H1 (cell line): Measurements from ENCODE around the gene DHX58. TPM values are rescaled to one million over a fixed set of nuclear protein-coding genes. Genes with fewer than 3 reads are reported as not detected.

ENCODE experiments used
- CTCF ChIA-PET: fragments of 300-600 bp; sonication (Branson Sonifier 250); formaldehyde crosslinking; loops from one replicate; lab custom pipeline; 2021; ENCODE audit not compliant: partially characterized antibody; lab: Charles Lee
- POLR2A ChIA-PET: fragments of 300-600 bp; sonication (Branson Sonifier 250); formaldehyde crosslinking; loops from one replicate; lab custom pipeline; 2021; ENCODE audit warnings: inconsistent platforms; ENCODE audit not compliant: partially characterized antibody; lab: Charles Lee
- DNase-seq, 2 experiments: peaks; one replicate each; pipeline versions ENCODE4 v3.0.0 to v3.0.0-alpha.2; 2010 to 2022; ENCODE audit warnings: low spot score in 2 of 2, low read depth in 1 of 2, mixed read lengths in 1 of 2
- FAIRE-seq: peaks from 2 replicates; lab custom pipeline; 2011; peaks lifted over from hg19 to GRCh38; lab: Jason Lieb, UNC
- H2AFZ ChIP-seq: 2 replicates; pipeline ENCODE4 v1.8.1; 2012; ENCODE audit warnings: low read length, inconsistent platforms
- H2AK5ac ChIP-seq: 2 replicates; pipeline ENCODE4 v1.6.1; 2013; ENCODE audit warnings: low read depth, low read length
- H2BK120ac ChIP-seq: replicated peaks from 2 replicates; pipeline ENCODE3; 2013; ENCODE audit warnings: low read depth, low read length, inconsistent platforms
- H2BK12ac ChIP-seq: 2 replicates; pipeline ENCODE4 v1.6.1; 2013; ENCODE audit warnings: low read depth, low read length
- H2BK15ac ChIP-seq: 2 replicates; pipeline ENCODE4 v1.6.1; 2013; ENCODE audit warnings: low read length
- H2BK20ac ChIP-seq: 2 replicates; pipeline ENCODE4 v1.6.1; 2013; ENCODE audit warnings: low read length
- H2BK5ac ChIP-seq: 2 replicates; pipeline ENCODE4 v1.6.1; 2013; ENCODE audit warnings: low read depth, low read length
- H3K14ac ChIP-seq: 2 replicates; pipeline ENCODE4 v1.6.1; 2013; ENCODE audit warnings: inconsistent platforms; ENCODE audit not compliant: insufficient read length
- H3K18ac ChIP-seq: 2 replicates; pipeline ENCODE4 v1.6.1; 2013; ENCODE audit warnings: low read length; ENCODE audit errors: extremely low read depth
- H3K23ac ChIP-seq: 2 replicates; pipeline ENCODE4 v1.6.1; 2013; ENCODE audit warnings: inconsistent platforms; ENCODE audit not compliant: insufficient read length
- H3K23me2 ChIP-seq: 2 replicates; pipeline ENCODE4 v1.6.1; 2013; ENCODE audit warnings: low read depth, low read length
- H3K27ac ChIP-seq: 2 replicates; pipeline ENCODE4 v1.6.1; 2011; ENCODE audit warnings: low read depth, low read length, inconsistent platforms
- H3K27me3 ChIP-seq, 4 experiments: replicated peaks in 1 of 4; 1 replicate in 1 of 4; 2 replicates in 3 of 4; pipeline versions ENCODE4 v1.6.1 to v1.8.1; 2011 to 2013; ENCODE audit warnings: low read length in 3 of 4, mild to moderate bottlenecking in 3 of 4, inconsistent platforms in 2 of 4, mixed read lengths in 2 of 4, moderate library complexity in 1 of 4; ENCODE audit not compliant: control insufficient read depth in 3 of 4, insufficient read depth in 3 of 4; ENCODE audit errors: extremely low read depth in 1 of 4
- H3K36me3 ChIP-seq, 4 experiments: 2 replicates each; pipeline versions ENCODE4 v1.6.1 to v1.8.1; 2011 to 2013; ENCODE audit warnings: mild to moderate bottlenecking in 4 of 4, low read length in 3 of 4, moderate library complexity in 2 of 4, control low read depth in 1 of 4, inconsistent platforms in 1 of 4; ENCODE audit not compliant: insufficient read depth in 4 of 4, control insufficient read depth in 2 of 4
- H3K4ac ChIP-seq: replicated peaks from 2 replicates; pipeline ENCODE3; 2013; ENCODE audit warnings: low read length, low read depth, mixed read lengths, inconsistent platforms; ENCODE audit not compliant: insufficient read length
- H3K4me1 ChIP-seq, 4 experiments: replicated peaks in 1 of 4; 1 replicate in 1 of 4; 2 replicates in 3 of 4; pipeline versions ENCODE4 v1.6.1 to v1.8.1; 2011 to 2013; ENCODE audit warnings: low read length in 3 of 4, inconsistent platforms in 2 of 4, mixed read lengths in 1 of 4; ENCODE audit not compliant: insufficient read depth in 4 of 4, control insufficient read depth in 3 of 4
- H3K4me2 ChIP-seq, 2 experiments: 2 replicates each; pipeline versions ENCODE4 v1.6.1 to v1.8.1; 2011 to 2013; ENCODE audit warnings: low read depth in 2 of 2, low read length in 2 of 2, control low read depth in 1 of 2, inconsistent platforms in 1 of 2, mild to moderate bottlenecking in 1 of 2; ENCODE audit not compliant: insufficient read depth in 1 of 2
- H3K4me3 ChIP-seq, 4 experiments: fragments of 200-600, 300-600 bp in 1 of 4; sonication (generic), shearing (Covaris generic), sonication (Bioruptor Twin) in 1 of 4; 2 replicates each; pipeline versions ENCODE4 v1.5.1 to v1.8.1; 2011 to 2016; ENCODE audit warnings: low read length in 4 of 4, low read depth in 3 of 4, control low read depth in 2 of 4, inconsistent platforms in 2 of 4, mild to moderate bottlenecking in 2 of 4, mixed read lengths in 1 of 4, moderate library complexity in 1 of 4; ENCODE audit not compliant: insufficient read depth in 2 of 4; ENCODE audit errors: extremely low read depth in 1 of 4
- H3K56ac ChIP-seq: replicated peaks from 2 replicates; pipeline ENCODE3; 2013; ENCODE audit warnings: low read depth, mild to moderate bottlenecking, mixed read lengths, low read length, inconsistent platforms; ENCODE audit not compliant: insufficient read length
- H3K79me1 ChIP-seq: 2 replicates; pipeline ENCODE4 v1.6.1; 2013; ENCODE audit warnings: low read depth, low read length, control low read depth
- H3K79me2 ChIP-seq, 2 experiments: 2 replicates each; pipeline versions ENCODE4 v1.6.1 to v1.8.1; 2012 to 2013; ENCODE audit warnings: low read length in 2 of 2, mild to moderate bottlenecking in 2 of 2, inconsistent platforms in 1 of 2; ENCODE audit not compliant: insufficient read depth in 2 of 2, control insufficient read depth in 1 of 2
- H3K9ac ChIP-seq, 4 experiments: replicated peaks in 1 of 4; 1 replicate in 1 of 4; 2 replicates in 3 of 4; pipeline versions ENCODE4 v1.6.1 to v1.8.1; 2011 to 2013; ENCODE audit warnings: low read depth in 3 of 4, low read length in 3 of 4, control low read depth in 2 of 4, mild to moderate bottlenecking in 2 of 4, moderate library complexity in 2 of 4, inconsistent platforms in 1 of 4; ENCODE audit errors: extremely low read depth in 1 of 4
- H3K9me3 ChIP-seq, 2 experiments: 2 replicates each; pipeline versions ENCODE4 v1.6.1 to v1.8.1; 2012 to 2013; ENCODE audit warnings: mild to moderate bottlenecking in 2 of 2, moderate library complexity in 2 of 2, control low read depth in 1 of 2, inconsistent platforms in 1 of 2, low read depth in 1 of 2, low read length in 1 of 2, mixed read lengths in 1 of 2; ENCODE audit not compliant: insufficient read depth in 2 of 2
- H4K20me1 ChIP-seq, 2 experiments: replicated peaks in 1 of 2; 2 replicates each; pipeline versions ENCODE3 to v1.8.1; 2011 to 2013; ENCODE audit warnings: inconsistent platforms in 2 of 2, low read length in 2 of 2, mild to moderate bottlenecking in 1 of 2; ENCODE audit not compliant: insufficient read depth in 2 of 2, control insufficient read depth in 1 of 2
- H4K5ac ChIP-seq: 2 replicates; pipeline ENCODE4 v1.6.1; 2013; ENCODE audit warnings: low read length, low read depth, mixed read lengths, inconsistent platforms; ENCODE audit not compliant: insufficient read length
- H4K8ac ChIP-seq: 2 replicates; pipeline ENCODE4 v1.8.0; 2013; ENCODE audit warnings: mild to moderate bottlenecking, moderate library complexity, low read length, inconsistent platforms; ENCODE audit not compliant: insufficient read depth; ENCODE audit errors: extremely low read depth
- H4K91ac ChIP-seq: replicated peaks from 2 replicates; pipeline ENCODE3; 2013; ENCODE audit warnings: low read length, mixed read lengths, inconsistent platforms; ENCODE audit not compliant: insufficient read length
- EP300 ChIP-seq, 2 experiments: IDR thresholded peaks; 1 replicate in 1 of 2; 2 replicates in 1 of 2; pipeline ENCODE4 v1.6.1; 2011 to 2012; ENCODE audit warnings: low read depth in 2 of 2, low read length in 2 of 2, mild to moderate bottlenecking in 2 of 2, borderline replicate concordance in 1 of 2, inconsistent platforms in 1 of 2, moderate library complexity in 1 of 2
- TEAD4 ChIP-seq: IDR thresholded peaks from 2 replicates; pipeline ENCODE4 v1.6.1; 2012; ENCODE audit warnings: low read depth, low read length, inconsistent platforms, mixed read lengths
- WGBS, 2 experiments: shearing (Covaris generic) in 1 of 2; methylation state at CpG; one replicate each; pipeline versions ENCODE4 v1.1.6 to v1.1.7; 2013 to 2015; ENCODE audit warnings: low lambda C conversion rate in 2 of 2, mixed read lengths in 2 of 2, inconsistent platforms in 1 of 2, low coverage in 1 of 2, missing lambda C conversion rate in 1 of 2; ENCODE audit not compliant: insufficient replicate concordance in 2 of 2, insufficient coverage in 1 of 2, insufficient read length in 1 of 2; ENCODE audit errors: extremely low coverage in 1 of 2, missing lambda C conversion rate in 1 of 2; 5-methylcytosine and 5-hydroxymethylcytosine counted together
- polyA plus RNA-seq, 7 experiments: library from polyadenylated mRNA; depleted of rRNA in 3 of 7; stranded (reverse) in 5 of 7; unstranded in 2 of 7; fragments of >200 nt in 5 of 7; fragments of 200-250 nt in 2 of 7; gene quantifications; 1 replicate in 5 of 7; 2 replicates in 1 of 7; 4 replicates in 1 of 7; pipeline versions ENCODE4 v1.2.1 to v1.2.3, GENCODE V29; 2011 to 2013; ENCODE audit warnings: missing spikeins in 2 of 7, mixed read lengths in 2 of 7
- total RNA-seq: library from RNA; stranded (reverse); fragmentation: NEBNext Ultra II Directional; extraction: Animal tissue kit (Norgen Biotek cat#: 25700); gene quantifications from 2 replicates; pipeline ENCODE4 v1.2.1, GENCODE V29; 2021

The DHX58 gene
- total and polyA plus RNA-seq, 2 of the 8 experiments (the other 6 are each of a cell fraction or from before 2014, with no cell fraction given) = 5.6 to 9.9 TPM

- peak overlapping the region; percentile 21 for H2BK5ac ChIP-seq
- H4K5ac ChIP-seq = no peak overlapping the region
- no peak overlapping the region for H4K8ac ChIP-seq
- FAIRE-seq (no peak), DNase-seq (no peak)
- WGBS, 2 experiments = 88% methylated on average over 7 of the region's 7 CpGs; no CpG with 5 or more reads in 1 of the 2 experiments
- H3K4me2 ChIP-seq = no peak overlapping the region
- H3K27ac ChIP-seq = no peak overlapping the region
- no peak overlapping the region for H3K23ac ChIP-seq
- H3K4me3 ChIP-seq = no peak overlapping the region
- no peaks in the 10 kb centered on the region for H3K9me3 ChIP-seq
- no peak overlapping the region for H2BK12ac ChIP-seq
- ChIA-PET CTCF (interaction anchor here (0.7 to 3.0 kb wide), 14 partner anchors 8 to 119 kb away, joined by 3 to 19 read pairs (median 5); partner anchors contain the start of genes HSPB9, NKIRAS2 and RAB5C), POLR2A (interaction anchor here (0.8 to 2.5 kb wide), 5 partner anchors 9 to 27 kb away, joined by 3 to 8 read pairs (median 4); partner anchors contain the start of genes DHX58 and KAT2A)
- no peak overlapping the region for H3K18ac ChIP-seq
- H3K4ac ChIP-seq = no peak overlapping the region
- no peaks in the 10 kb centered on the region for H3K27me3 ChIP-seq
- no peak overlapping the region for H2AFZ ChIP-seq
- H3K23me2 ChIP-seq = no peaks in the 10 kb centered on the region
- H3K36me3 ChIP-seq = peaks cover 0 to 11% (median 2%) of the 10 kb centered on the region in 4 experiments; a peak in 2 of 8 replicates
- H2BK120ac ChIP-seq = no peak overlapping the region
- peaks cover 9 to 16% of the 10 kb centered on the region in 2 experiments for H4K20me1 ChIP-seq
- no peak overlapping the region for H2BK20ac ChIP-seq
- TF ChIP-seq TEAD4 = no peak
- TF ChIP-seq EP300 (IDR thresholded peaks at IDR 0.05; ENCODE audit: borderline replicate concordance in 1 of 2, low read depth in 2 of 2, low read length in 2 of 2) = no peak
- no peak overlapping the region for H2AK5ac ChIP-seq
- H3K4me1 ChIP-seq = peaks cover 0 to 5% (median 0%) of the 10 kb centered on the region in 4 experiments; a peak in 2 of 7 replicates
- H3K56ac ChIP-seq = no peak overlapping the region
- peaks cover 0 to 61% of the 10 kb centered on the region in 2 experiments; a peak in 2 of 4 replicates for H3K79me2 ChIP-seq
- no peak overlapping the region for H3K9ac ChIP-seq
- no peak overlapping the region for H4K91ac ChIP-seq
- peaks cover 12% of the 10 kb centered on the region; the same call in 1 of the 2 replicates for H3K79me1 ChIP-seq
- no peak overlapping the region for H3K14ac ChIP-seq
- H2BK15ac ChIP-seq = no peak overlapping the region
Observed at GRCh38 chr17:42138749-42139492, 26.4 kb upstream of the DHX58 start.
